ENCODE data around the gene PNPLA5.

The PNPLA5 gene

GRCh38 chr22:43839781-43840180 is 52.0 kb downstream of the PNPLA5 start:
- no peak for DNase-seq (ENCODE audit: low read depth in 1 of 2, low spot score in 1 of 2)

GRCh38 chr22:43838571-43839307 is 53.1 kb downstream of the PNPLA5 start:
- DNase-seq (ENCODE audit: low read depth in 1 of 2, low spot score in 1 of 2) = no peak

GRCh38 chr22:43838161-43838560 is 53.7 kb downstream of the PNPLA5 start:
- no peak for DNase-seq (ENCODE audit: low read depth in 1 of 2, low spot score in 1 of 2)

GRCh38 chr22:43837666-43838065 is 54.1 kb downstream of the PNPLA5 start:
- no peak for DNase-seq (ENCODE audit: low read depth in 1 of 2, low spot score in 1 of 2)

GRCh38 chr22:43835736-43836135 is 56.1 kb downstream of the PNPLA5 start:
- no peak for DNase-seq (ENCODE audit: low read depth in 1 of 2, low spot score in 1 of 2)

- no peak for DNase-seq (ENCODE audit: low read depth in 1 of 2, low spot score in 1 of 2)
Observed at GRCh38 chr22:43835166-43835565, 56.6 kb downstream of the PNPLA5 start.

- no peak for DNase-seq (ENCODE audit: low read depth in 1 of 2, low spot score in 1 of 2)
Observed at GRCh38 chr22:43833286-43834240, 58.2 kb downstream of the PNPLA5 start.

- no peak for DNase-seq (ENCODE audit: low read depth in 1 of 2, low spot score in 1 of 2)
Observed at GRCh38 chr22:43832393-43833265, 59.2 kb downstream of the PNPLA5 start.

GRCh38 chr22:43831561-43832392 is 60.0 kb downstream of the PNPLA5 start:
- DNase-seq (ENCODE audit: low read depth in 1 of 2, low spot score in 1 of 2) = no peak

GRCh38 chr22:43830931-43831560 is 60.8 kb downstream of the PNPLA5 start:
- no peak for DNase-seq (ENCODE audit: low read depth in 1 of 2, low spot score in 1 of 2)

- DNase-seq (ENCODE audit: low read depth in 1 of 2, low spot score in 1 of 2) = no peak
Observed at GRCh38 chr22:43829904-43830851, 61.6 kb downstream of the PNPLA5 start.

Measured in activated T-helper 1 cell treated with anti-CD3 and anti-CD28 coated beads, Interleukin-2, amount 50 U/mL, for 16 hours (primary cell).